Kidney epithelial cell (primary cell): Measurements from ENCODE around the gene ZNRF2. TPM values are rescaled to one million over a fixed set of nuclear protein-coding genes. Genes with fewer than 3 reads are reported as not detected.
A peak's percentile ranks its signal among the peaks of the same experiment; 100 is the strongest.

Experiments
- DNase-seq: peaks from one replicate; pipeline ENCODE4 v3.0.0-alpha.2; 2010; ENCODE audit warnings: low read depth
- H3K27me3 ChIP-seq: 2 replicates; pipeline ENCODE4 v1.6.0; 2011; ENCODE audit warnings: low read length; ENCODE audit not compliant: control insufficient read depth, insufficient read depth
- H3K36me3 ChIP-seq: 2 replicates; pipeline ENCODE4 v1.5.1; 2011; ENCODE audit warnings: low read length; ENCODE audit not compliant: control insufficient read depth, insufficient read depth
- H3K4me3 ChIP-seq: 2 replicates; pipeline ENCODE4 v1.5.1; 2011; ENCODE audit warnings: low read depth, mild to moderate bottlenecking, control low read depth, low read length
- CTCF ChIP-seq: IDR thresholded peaks from 2 replicates; pipeline ENCODE4 v1.5.1; 2011; ENCODE audit warnings: mild to moderate bottlenecking, moderate library complexity, low read length, control low read depth, inconsistent platforms; ENCODE audit not compliant: insufficient read depth, poor library complexity, severe bottlenecking
- total RNA-seq: library from RNA; depleted of rRNA; stranded (reverse); fragments of >200 nt; gene quantifications from 2 replicates; pipeline ENCODE4 v1.2.3, GENCODE V29; 2015

Gene ZNRF2
- total RNA-seq, 1 donor from 2014 or later, result 11.2 TPM

- Histone ChIP-seq H3K4me3 (no peak overlapping the region), H3K36me3 (no peaks in the 10 kb centered on the region), H3K27me3 (no peaks in the 10 kb centered on the region)
- no peak for TF ChIP-seq CTCF
- peak; percentile 70 for DNase-seq
Measured at GRCh38 chr7:30348083-30348560, 63.7 kb downstream of the ZNRF2 start.

- no peaks in the 10 kb centered on the region for H3K36me3 ChIP-seq
- no peak overlapping the region for H3K4me3 ChIP-seq
- no peak for DNase-seq
- TF ChIP-seq CTCF, result no peak
- no peaks in the 10 kb centered on the region for H3K27me3 ChIP-seq
Measured at GRCh38 chr7:30349170-30349569, 64.8 kb downstream of the ZNRF2 start.

- no peak for DNase-seq
- H3K4me3 ChIP-seq, result no peak overlapping the region
- no peaks in the 10 kb centered on the region for H3K36me3 ChIP-seq
- no peak for TF ChIP-seq CTCF
- H3K27me3 ChIP-seq, result no peaks in the 10 kb centered on the region
Measured at GRCh38 chr7:30349816-30350215, 65.4 kb downstream of the ZNRF2 start.

GRCh38 chr7:30351286-30351685, 66.9 kb downstream of the ZNRF2 start:
- H3K4me3 ChIP-seq, result no peak overlapping the region
- no peak for DNase-seq
- no peak for TF ChIP-seq CTCF

GRCh38 chr7:30351724-30352123, 67.3 kb downstream of the ZNRF2 start:
- Histone ChIP-seq H3K36me3 (no peaks in the 10 kb centered on the region), H3K4me3 (no peak overlapping the region), H3K27me3 (no peaks in the 10 kb centered on the region)
- no peak for TF ChIP-seq CTCF
- no peak for DNase-seq

More at GRCh38 chr7:30351286-30351685, 66.9 kb downstream of the ZNRF2 start:
- Histone ChIP-seq H3K36me3 (no peaks in the 10 kb centered on the region), H3K27me3 (no peaks in the 10 kb centered on the region)

- no peak overlapping the region for H3K4me3 ChIP-seq
Measured at GRCh38 chr7:30352169-30352568, 67.8 kb downstream of the ZNRF2 start.

More at GRCh38 chr7:30352169-30352568, 67.8 kb downstream of the ZNRF2 start:
- H3K27me3 ChIP-seq, result no peaks in the 10 kb centered on the region
- no peak for DNase-seq
- TF ChIP-seq CTCF, result no peak
- no peaks in the 10 kb centered on the region for H3K36me3 ChIP-seq
